Mesenchymal stem cell (in vitro differentiated cells and primary cell): ENCODE measurements around the gene SDC4.

Experiments used
- DNase-seq: peaks from one replicate; pipeline ENCODE4 v3.0.0-alpha.2; 2013
- H2AFZ ChIP-seq: one replicate; pipeline ENCODE4 v1.6.1; 2013; ENCODE audit warnings: low read depth, mild to moderate bottlenecking, control low read depth, inconsistent platforms, low read length, moderate library complexity
- H2AK5ac ChIP-seq: 2 replicates; pipeline ENCODE4 v1.6.1; 2013; ENCODE audit warnings: low read length, moderate library complexity, mild to moderate bottlenecking, inconsistent platforms; ENCODE audit not compliant: severe bottlenecking
- H2BK120ac ChIP-seq: one replicate; pipeline ENCODE4 v1.6.1; 2013; ENCODE audit warnings: low read depth, mild to moderate bottlenecking, inconsistent platforms, low read length, moderate library complexity
- H2BK12ac ChIP-seq, 2 experiments: one replicate each; pipeline ENCODE4 v1.6.1; 2013; ENCODE audit warnings: inconsistent platforms in 2 of 2, low read length in 2 of 2, mild to moderate bottlenecking in 2 of 2, moderate library complexity in 2 of 2, control low read depth in 1 of 2
- H2BK15ac ChIP-seq: one replicate; pipeline ENCODE4 v1.6.1; 2013; ENCODE audit warnings: mild to moderate bottlenecking, low read depth, inconsistent platforms; ENCODE audit not compliant: poor library complexity, severe bottlenecking
- H2BK5ac ChIP-seq: 2 replicates; pipeline ENCODE4 v1.6.1; 2013; ENCODE audit warnings: low read depth, mild to moderate bottlenecking, low read length, control low read depth, inconsistent platforms; ENCODE audit not compliant: poor library complexity, severe bottlenecking
- H3K14ac ChIP-seq, 2 experiments: one replicate each; pipeline ENCODE4 v1.6.1; 2013; ENCODE audit warnings: inconsistent platforms in 2 of 2, low read length in 2 of 2, control low read depth in 1 of 2, mild to moderate bottlenecking in 1 of 2, moderate library complexity in 1 of 2
- H3K18ac ChIP-seq, 2 experiments: one replicate each; pipeline ENCODE4 v1.6.1; 2013; ENCODE audit warnings: inconsistent platforms in 2 of 2, low read length in 2 of 2, control low read depth in 1 of 2, low read depth in 1 of 2, mild to moderate bottlenecking in 1 of 2
- H3K23ac ChIP-seq, 2 experiments: one replicate each; pipeline ENCODE4 v1.6.1; 2013; ENCODE audit warnings: inconsistent platforms in 2 of 2, low read length in 2 of 2, mild to moderate bottlenecking in 2 of 2, moderate library complexity in 2 of 2, control low read depth in 1 of 2
- H3K27ac ChIP-seq: 2 replicates; pipeline ENCODE4 v1.5.1; 2013; ENCODE audit warnings: mild to moderate bottlenecking, moderate library complexity, low read length, control low read depth, inconsistent platforms; ENCODE audit not compliant: poor library complexity, severe bottlenecking
- H3K27me3 ChIP-seq, 2 experiments: 2 replicates each; pipeline versions ENCODE4 v1.6.1 to v1.7.0; 2013; ENCODE audit warnings: low read length in 2 of 2, mild to moderate bottlenecking in 2 of 2, moderate library complexity in 2 of 2, control low read depth in 1 of 2, inconsistent platforms in 1 of 2; ENCODE audit not compliant: control insufficient read depth in 1 of 2, insufficient read depth in 1 of 2
- H3K36me3 ChIP-seq, 2 experiments: 2 replicates each; pipeline versions ENCODE4 v1.6.1 to v1.7.0; 2013; ENCODE audit warnings: low read length in 2 of 2, control low read depth in 1 of 2, inconsistent platforms in 1 of 2, low read depth in 1 of 2, mild to moderate bottlenecking in 1 of 2; ENCODE audit not compliant: insufficient read depth in 2 of 2, control insufficient read depth in 1 of 2
- H3K4ac ChIP-seq, 2 experiments: one replicate each; pipeline ENCODE4 v1.6.1; 2013; ENCODE audit warnings: inconsistent platforms in 2 of 2, low read length in 2 of 2, mild to moderate bottlenecking in 2 of 2, moderate library complexity in 2 of 2, control low read depth in 1 of 2, low read depth in 1 of 2
- H3K4me1 ChIP-seq: 2 replicates; pipeline ENCODE4 v1.6.1; 2013; ENCODE audit warnings: low read depth, low read length, control low read depth; ENCODE audit not compliant: control insufficient read depth, insufficient read depth
- H3K4me2 ChIP-seq: 2 replicates; pipeline ENCODE4 v1.6.1; 2013; ENCODE audit warnings: low read length, mild to moderate bottlenecking, inconsistent platforms; ENCODE audit not compliant: poor library complexity, severe bottlenecking
- H3K4me3 ChIP-seq, 2 experiments: 2 replicates each; pipeline versions ENCODE4 v1.5.1 to v1.7.0; 2013; ENCODE audit warnings: low read length in 2 of 2, mild to moderate bottlenecking in 2 of 2, control low read depth in 1 of 2, low read depth in 1 of 2; ENCODE audit not compliant: insufficient read depth in 1 of 2
- H3K79me1 ChIP-seq: replicated peaks from 2 replicates; pipeline ENCODE4 v1.6.1; 2013; ENCODE audit warnings: mild to moderate bottlenecking, control low read depth, low read length, inconsistent platforms; ENCODE audit not compliant: poor library complexity, severe bottlenecking
- H3K9ac ChIP-seq: 2 replicates; pipeline ENCODE4 v1.7.0; 2013; ENCODE audit warnings: mild to moderate bottlenecking, low read length, moderate library complexity
- H3K9me3 ChIP-seq: 2 replicates; pipeline ENCODE4 v1.7.0; 2013; ENCODE audit warnings: mild to moderate bottlenecking, low read length; ENCODE audit not compliant: control insufficient read depth
- H4K8ac ChIP-seq: one replicate; pipeline ENCODE4 v1.6.1; 2013; ENCODE audit warnings: inconsistent platforms, mild to moderate bottlenecking, low read length, moderate library complexity
- H4K91ac ChIP-seq: one replicate; pipeline ENCODE4 v1.6.1; 2013; ENCODE audit warnings: mild to moderate bottlenecking, low read length, inconsistent platforms
- WGBS: methylation state at CpG from one replicate; pipeline ENCODE4 v1.1.7; 2013; ENCODE audit warnings: mixed read lengths; 5-methylcytosine and 5-hydroxymethylcytosine counted together

The SDC4 gene

GRCh38 chr20:45291526-45291925 lies 56.7 kb downstream of the SDC4 start:
- Histone ChIP-seq H2AFZ (no peak overlapping the region), H3K4me3 (no peak overlapping the region), H3K4me1 (peaks cover 8% of the 10 kb centered on the region), H4K91ac (no peak overlapping the region), H3K36me3 (no peaks in the 10 kb centered on the region), H3K18ac (no peak overlapping the region), H3K79me1 (no peaks in the 10 kb centered on the region), H2BK12ac (no peak overlapping the region), H2BK15ac (no peak overlapping the region), H4K8ac (no peak overlapping the region), H3K14ac (no peak overlapping the region), H3K23ac (no peak overlapping the region), H2BK5ac (no peak overlapping the region), H3K27ac (no peak overlapping the region), H2BK120ac (no peak overlapping the region), H3K4ac (no peak overlapping the region), H3K27me3 (peaks cover 18 to 30% of the 10 kb centered on the region in 2 experiments), H3K9me3 (no peaks in the 10 kb centered on the region), H2AK5ac (no peak overlapping the region), H3K9ac (no peak overlapping the region), H3K4me2 (no peak overlapping the region)
- WGBS: 85% methylated on average over 4 of the region's 9 CpGs
- DNase-seq: no peak

- peak; percentile 78 for DNase-seq
- Histone ChIP-seq H2BK15ac (no peak overlapping the region), H2BK5ac (no peak overlapping the region), H3K9me3 (no peaks in the 10 kb centered on the region), H2BK120ac (no peak overlapping the region), H4K8ac (no peak overlapping the region), H3K79me1 (no peaks in the 10 kb centered on the region), H2AFZ (no peak overlapping the region), H3K4ac (no peak overlapping the region), H3K27ac (no peak overlapping the region), H3K27me3 (peaks cover 18 to 30% of the 10 kb centered on the region in 2 experiments), H3K4me2 (no peak overlapping the region), H3K4me3 (no peak overlapping the region), H3K36me3 (no peaks in the 10 kb centered on the region), H3K14ac (no peak overlapping the region), H3K18ac (no peak overlapping the region), H2AK5ac (no peak overlapping the region), H3K9ac (no peak overlapping the region), H3K4me1 (peaks cover 8% of the 10 kb centered on the region), H3K23ac (no peak overlapping the region), H4K91ac (no peak overlapping the region), H2BK12ac (no peak overlapping the region)
- WGBS: 20% methylated on average over 8 of the region's 8 CpGs
Observed at GRCh38 chr20:45290677-45291355, 57.4 kb downstream of the SDC4 start.

DNA sequence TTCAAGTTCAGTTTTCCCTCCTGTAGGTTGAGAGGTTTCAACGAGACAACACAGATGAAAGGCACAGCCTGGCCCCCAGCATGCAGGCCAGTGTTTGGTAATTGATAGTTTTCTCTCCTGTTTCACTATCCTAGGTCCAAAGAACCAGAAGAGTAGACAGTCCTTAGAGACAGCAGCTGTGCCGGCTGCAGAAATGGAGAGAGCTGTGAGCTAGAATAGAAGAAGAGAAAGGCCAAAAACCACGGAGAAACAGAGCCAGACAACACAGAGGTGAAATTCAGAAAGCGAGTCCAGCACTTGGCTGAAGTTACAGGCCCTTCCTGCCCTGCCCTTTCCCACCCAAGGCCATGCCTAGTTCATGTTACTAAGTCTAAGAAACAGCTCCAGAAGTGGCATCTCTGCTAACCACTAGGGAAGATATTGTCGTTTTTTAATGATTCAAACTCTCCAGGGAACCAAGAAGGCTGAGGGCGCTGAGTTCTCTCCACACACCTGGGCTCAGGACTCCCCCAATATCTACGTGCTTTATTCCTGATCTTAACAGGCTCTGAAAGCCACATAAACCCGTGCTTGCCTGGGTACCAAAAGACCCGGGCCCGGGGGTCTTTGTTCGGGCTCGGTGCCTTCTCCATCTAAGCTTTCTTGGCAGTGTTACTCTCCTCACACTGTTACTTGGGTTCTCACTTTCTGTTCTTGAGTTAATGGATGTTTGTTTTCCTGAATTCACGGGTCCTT lies 58.1 kb downstream of the SDC4 start:
- no peak overlapping the region for H3K4me3 ChIP-seq
- H3K14ac ChIP-seq: no peak overlapping the region
- no peak overlapping the region for H2BK5ac ChIP-seq
- no peak overlapping the region for H3K4ac ChIP-seq
- H3K27me3 ChIP-seq: peaks cover 18 to 30% of the 10 kb centered on the region in 2 experiments
- H4K91ac ChIP-seq: no peak overlapping the region
- H3K9ac ChIP-seq: no peak overlapping the region
- no peak overlapping the region for H3K4me2 ChIP-seq
- no peak overlapping the region for H2BK15ac ChIP-seq
- H3K18ac ChIP-seq: no peak overlapping the region
- no peak overlapping the region for H3K27ac ChIP-seq
- no peak overlapping the region for H2BK120ac ChIP-seq
- no peaks in the 10 kb centered on the region for H3K79me1 ChIP-seq
- H2AFZ ChIP-seq: no peak overlapping the region
- WGBS: 85% methylated on average over 12 of the region's 13 CpGs
- H3K23ac ChIP-seq: no peak overlapping the region
- no peak overlapping the region for H2AK5ac ChIP-seq
- H3K9me3 ChIP-seq: no peaks in the 10 kb centered on the region
- H3K36me3 ChIP-seq: no peaks in the 10 kb centered on the region
- H2BK12ac ChIP-seq: no peak overlapping the region
- DNase-seq: no peak
- peaks cover 8% of the 10 kb centered on the region for H3K4me1 ChIP-seq
- H4K8ac ChIP-seq: no peak overlapping the region

DNA sequence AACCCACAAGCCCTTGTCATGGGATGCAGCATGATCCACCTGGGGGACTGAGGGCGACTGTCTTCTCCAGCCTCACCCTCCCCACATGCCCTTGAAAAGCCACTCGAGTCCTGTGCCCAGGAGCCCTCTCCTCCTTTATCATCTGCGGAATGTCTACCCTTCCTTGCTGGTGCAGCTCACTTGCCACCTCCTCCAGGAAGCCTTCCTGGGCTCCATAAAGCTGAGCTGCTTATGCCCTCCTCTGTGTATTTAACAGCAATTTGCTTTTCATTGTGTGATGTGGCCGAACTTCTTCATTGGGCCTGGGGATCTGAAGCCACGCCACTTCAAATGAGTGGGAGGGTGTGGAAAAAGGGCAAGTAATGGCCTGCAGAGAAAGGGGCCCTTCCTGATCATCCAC lies 59.4 kb downstream of the SDC4 start:
- Histone ChIP-seq H3K79me1 (no peaks in the 10 kb centered on the region), H3K9ac (no peak overlapping the region), H3K36me3 (no peaks in the 10 kb centered on the region), H3K18ac (no peak overlapping the region), H3K4me1 (peaks cover 8% of the 10 kb centered on the region), H3K27me3 (peaks cover 18 to 27% of the 10 kb centered on the region in 2 experiments), H3K23ac (no peak overlapping the region), H3K9me3 (no peaks in the 10 kb centered on the region), H2BK15ac (no peak overlapping the region), H2BK12ac (no peak overlapping the region), H4K91ac (no peak overlapping the region), H3K4ac (no peak overlapping the region), H2BK5ac (no peak overlapping the region), H3K14ac (no peak overlapping the region), H3K27ac (no peak overlapping the region), H2AFZ (no peak overlapping the region), H3K4me3 (no peak overlapping the region), H4K8ac (no peak overlapping the region), H3K4me2 (no peak overlapping the region), H2AK5ac (no peak overlapping the region), H2BK120ac (no peak overlapping the region)
- DNase-seq: no peak
- 94% methylated on average over 5 of the region's 5 CpGs for WGBS
